ENCODE data around the gene SEC16A.
A peak's percentile ranks its signal among the peaks of the same experiment; 100 is the strongest.
"Not testable (repeated sequence)": the region's sequence is repeated elsewhere in the genome, so short reads cannot be mapped to it uniquely, and the experiment has no call there.

The SEC16A gene

DNA sequence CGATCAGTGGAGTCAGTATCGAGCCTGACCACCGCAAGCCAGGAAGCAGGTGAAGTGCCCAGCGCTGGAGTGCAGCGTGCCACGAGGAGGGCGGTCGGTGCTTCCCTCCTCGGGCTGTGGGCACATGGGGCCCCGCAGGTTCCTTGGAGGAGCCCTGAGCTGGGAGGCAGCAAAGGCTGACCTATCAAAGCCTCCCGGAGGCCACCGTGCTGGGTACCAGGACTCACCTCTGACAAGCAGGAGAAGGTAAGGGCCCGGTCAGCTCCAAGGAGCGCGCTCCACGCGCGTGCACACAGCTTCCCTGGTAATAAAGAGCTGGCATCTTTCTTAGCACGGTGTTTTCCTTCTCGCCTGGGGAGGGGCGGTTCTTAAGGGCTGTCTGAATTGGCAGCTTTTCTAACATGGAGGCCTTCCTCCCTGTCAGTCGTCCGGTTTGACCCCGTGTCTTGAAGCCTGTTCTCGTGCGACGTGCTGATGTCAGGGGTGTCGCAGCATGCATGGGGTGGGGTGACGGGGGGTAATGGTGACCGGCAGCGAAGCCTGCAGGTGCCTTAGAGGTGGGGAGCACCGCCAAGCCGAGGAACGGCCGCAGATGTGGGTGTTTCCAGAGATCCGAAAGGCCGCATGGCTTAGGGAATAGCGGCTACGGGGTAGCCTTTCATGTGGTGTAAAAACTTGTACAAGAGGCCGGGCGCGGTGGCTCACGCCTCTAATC is 59.3 kb downstream of the SEC16A start:
- no peak for DNase-seq (ENCODE audit: low read depth in 2 of 2)

DNA sequence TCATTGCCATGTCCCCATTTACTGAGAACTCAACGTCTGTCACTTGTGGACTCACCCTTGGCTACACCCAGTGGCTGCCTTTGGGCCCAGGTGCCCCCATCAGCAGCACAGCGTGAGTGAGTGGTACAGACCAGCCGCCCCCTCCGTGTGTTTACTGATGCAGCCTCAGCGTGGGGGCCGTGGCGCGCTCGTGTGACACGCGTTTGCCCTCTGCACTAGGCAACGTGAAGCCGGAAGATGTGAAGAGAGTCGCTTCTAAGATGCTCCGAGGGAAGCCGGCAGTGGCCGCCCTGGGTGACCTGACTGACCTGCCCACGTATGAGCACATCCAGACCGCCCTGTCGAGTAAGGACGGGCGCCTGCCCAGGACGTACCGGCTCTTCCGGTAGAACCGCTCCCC is 60.0 kb downstream of the SEC16A start:
- DNase-seq (ENCODE audit: low read depth in 2 of 2): no peak

DNA sequence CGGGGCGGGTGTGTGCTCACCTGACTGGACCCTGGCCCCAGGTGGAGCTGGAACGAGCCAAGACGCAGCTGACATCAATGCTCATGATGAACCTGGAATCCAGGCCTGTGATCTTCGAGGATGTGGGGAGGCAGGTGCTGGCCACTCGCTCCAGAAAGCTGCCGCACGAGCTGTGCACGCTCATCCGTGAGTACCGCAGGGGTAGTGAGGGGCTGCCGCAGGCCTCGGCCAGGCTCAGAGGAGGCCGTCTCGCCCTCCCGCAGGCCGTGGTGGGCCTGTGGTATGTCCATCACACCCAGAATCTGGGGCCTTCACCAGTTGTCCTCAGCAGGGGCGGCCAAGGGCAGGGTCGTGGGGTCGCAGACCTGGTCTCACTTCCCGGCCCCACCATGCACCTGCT is 61.0 kb downstream of the SEC16A start:
- DNase-seq (ENCODE audit: low read depth in 2 of 2): no peak

DNA sequence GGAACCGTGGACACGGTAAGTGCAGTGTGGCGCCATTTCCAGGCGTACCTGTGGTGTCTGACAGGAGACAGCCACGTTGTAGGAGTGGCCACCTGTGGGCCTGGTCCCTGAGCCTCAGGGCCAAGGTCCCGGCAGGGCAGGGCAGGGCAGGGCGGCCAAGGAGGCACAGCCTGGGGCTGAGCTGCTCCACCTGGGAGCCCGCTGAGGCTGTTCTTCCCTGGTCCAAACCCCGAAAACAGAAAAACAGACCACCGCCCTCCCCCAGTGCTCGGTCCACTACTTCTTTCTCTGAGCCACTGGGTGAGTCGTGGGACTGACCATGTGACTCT is 63.8 kb downstream of the SEC16A start:
- DNase-seq (ENCODE audit: low read depth in 2 of 2): no peak

DNA sequence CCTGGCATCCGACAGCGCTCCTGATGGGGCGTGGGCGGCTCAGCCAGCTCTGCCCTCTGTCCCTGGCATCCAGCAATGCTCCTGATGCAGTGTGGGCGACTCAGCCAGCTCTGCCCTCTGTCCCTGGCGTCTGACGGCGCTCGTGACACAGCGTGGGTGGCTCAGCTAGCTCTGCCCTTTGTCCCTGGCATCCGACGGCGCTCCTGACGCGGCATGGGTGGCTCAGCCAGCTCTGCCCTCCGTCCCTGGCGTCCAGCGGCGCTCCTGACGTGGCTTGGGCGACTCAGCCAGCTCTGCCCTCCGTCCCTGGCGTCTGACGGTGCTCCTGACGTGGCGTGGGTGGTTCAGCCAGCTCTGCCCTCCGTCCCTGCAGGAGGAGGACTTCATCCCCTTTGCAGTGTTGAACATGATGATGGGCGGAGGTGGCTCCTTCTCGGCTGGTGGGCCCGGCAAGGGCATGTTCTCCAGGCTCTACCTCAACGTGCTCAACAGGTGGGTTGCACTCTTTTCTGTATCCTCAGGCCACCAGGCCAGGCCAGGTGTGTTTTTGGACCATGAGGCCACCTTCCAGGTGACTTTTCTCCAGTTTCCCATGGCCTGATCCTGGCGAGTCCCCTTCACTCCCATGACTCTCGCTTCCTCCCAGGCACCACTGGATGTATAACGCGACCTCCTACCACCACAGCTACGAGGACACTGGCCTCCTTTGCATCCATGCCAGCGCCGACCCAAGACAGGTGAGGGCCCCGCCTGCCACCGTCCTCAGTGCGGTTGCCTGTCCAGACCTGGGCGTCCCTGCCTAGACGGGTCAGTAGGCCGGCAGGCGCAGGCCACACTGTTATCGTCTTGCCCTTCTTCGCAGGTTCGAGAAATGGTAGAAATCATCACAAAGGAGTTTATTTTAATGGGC is 64.4 kb downstream of the SEC16A start:
- no peak for DNase-seq (ENCODE audit: low read depth in 2 of 2)

DNA sequence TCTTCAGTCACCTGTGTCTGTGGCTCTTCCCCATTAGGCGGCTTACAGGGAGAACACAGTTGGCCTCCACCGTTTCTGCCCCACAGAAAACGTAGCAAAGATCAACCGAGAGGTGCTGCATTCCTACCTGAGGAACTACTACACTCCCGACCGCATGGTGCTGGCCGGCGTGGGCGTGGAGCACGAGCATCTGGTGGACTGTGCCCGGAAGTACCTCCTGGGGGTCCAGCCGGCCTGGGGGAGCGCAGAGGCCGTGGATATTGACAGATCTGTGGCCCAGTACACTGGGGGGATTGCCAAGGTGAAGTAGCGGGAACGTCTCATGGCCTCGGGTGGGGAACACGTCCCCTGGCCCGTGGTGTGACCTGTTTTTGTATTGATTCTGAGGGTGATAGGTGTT is 65.9 kb downstream of the SEC16A start:
- no peak for DNase-seq (ENCODE audit: low read depth in 2 of 2)

DNA sequence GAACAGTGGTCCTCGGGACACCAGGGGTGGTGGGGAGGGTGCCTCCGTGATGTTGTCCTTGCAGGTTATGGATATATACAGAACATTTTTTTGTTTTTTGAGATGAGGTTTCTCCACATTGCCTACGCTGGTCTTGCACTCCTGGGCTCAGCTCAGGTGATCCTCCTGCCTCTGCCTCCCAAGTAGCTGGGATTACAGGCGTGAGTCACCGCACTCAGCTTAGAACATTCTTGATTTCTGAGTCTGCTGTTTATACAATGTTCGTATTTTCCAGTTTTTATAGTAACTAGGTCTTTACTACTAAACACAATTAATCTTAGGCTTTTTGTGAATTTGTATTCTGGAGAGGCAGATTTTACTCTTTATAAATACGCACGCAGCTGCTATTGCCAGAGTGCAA is 66.4 kb downstream of the SEC16A start:
- no peak for DNase-seq (ENCODE audit: low read depth in 2 of 2)

DNA sequence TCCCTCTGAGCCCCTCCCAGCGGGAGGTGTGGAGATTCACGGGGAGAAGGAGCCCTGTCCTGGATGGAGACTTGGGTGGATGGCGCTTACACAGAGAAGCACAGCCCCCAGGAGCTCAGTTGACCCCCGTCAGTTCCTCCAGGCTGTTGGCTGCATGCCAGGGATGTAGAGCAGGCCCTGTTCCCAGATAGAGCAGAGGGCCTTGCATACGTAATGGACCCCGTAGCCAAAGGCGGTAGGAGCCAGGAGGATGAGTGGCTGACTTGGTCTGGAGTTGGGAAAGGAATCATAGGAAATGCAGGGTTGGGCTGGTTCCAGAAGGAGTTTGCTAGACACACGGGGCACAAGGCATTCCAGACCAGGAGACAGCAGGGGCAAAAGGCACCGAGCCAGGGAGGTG is 69.9 kb downstream of the SEC16A start:
- DNase-seq (ENCODE audit: low read depth in 2 of 2): no peak

DNA sequence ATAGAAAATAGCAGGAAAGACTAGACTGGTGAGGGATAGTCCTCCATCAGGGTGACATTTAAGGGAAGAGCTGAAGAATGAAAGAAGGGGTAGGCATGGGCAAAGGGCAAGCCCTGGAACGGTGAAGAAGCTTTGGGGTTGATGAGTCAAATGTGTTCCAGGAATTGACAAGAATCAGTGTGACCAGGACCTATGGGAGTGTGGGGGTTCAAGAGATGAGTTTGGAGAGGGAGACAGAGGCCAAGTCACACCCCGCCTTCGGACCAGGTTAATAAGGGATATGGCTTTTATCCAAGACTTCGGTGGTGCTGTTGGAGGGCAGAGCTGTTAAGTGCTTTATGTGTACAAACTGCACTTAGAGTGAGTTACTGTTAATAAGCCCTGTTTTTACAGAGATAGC is 71.5 kb downstream of the SEC16A start:
- no peak for DNase-seq (ENCODE audit: low read depth in 2 of 2)

DNA sequence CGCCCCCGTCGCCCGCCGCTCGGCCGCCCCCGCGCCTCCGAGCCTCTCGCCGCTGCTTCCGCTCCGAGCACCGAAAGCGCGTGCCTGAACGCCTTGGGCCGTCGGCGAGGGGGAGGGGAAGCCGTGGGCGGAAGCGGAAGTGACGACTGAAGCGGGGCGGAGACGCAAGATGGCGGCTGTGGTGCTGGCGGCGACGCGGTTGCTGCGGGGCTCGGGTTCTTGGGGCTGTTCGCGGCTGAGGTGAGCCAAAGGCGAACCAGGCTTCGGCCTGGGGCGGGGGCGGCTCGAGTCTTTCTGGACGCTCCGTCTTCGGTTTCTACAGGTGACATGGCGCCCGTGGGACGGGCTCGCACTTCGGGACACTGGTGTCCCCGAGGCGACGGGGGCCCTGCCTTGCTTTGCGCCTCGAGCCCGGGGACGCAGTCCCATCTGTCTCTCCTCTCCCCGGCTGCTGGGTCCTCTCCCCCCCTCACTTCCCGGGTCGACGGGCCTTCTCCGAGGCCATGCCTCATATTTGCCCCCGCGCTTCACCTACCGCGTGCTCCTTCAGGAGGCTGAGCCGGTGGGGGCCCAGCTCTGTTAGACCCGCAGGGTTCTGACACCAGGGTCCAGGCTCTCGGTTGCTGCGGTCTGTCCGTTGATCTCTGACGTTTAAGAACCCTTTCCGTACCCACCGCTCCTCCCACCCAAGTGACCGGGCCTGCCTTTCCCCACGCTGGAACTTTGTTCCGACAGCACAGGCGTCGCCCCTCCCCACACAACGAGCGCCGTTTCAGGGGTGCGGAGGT is 72.1 kb downstream of the SEC16A start, which contains the start of the genes ENTR1 and PMPCA:
TSS of gene ENTR1 (minus strand) at position 115 of the 788 bp plus-strand sequence. CDS start 217 bp downstream, outside the sequence.
TSS of gene PMPCA (plus strand) at position 159 of the 788 bp plus-strand sequence. CDS start at position 170, 11 bp downstream.
- peak; percentile 92 to 98 for DNase-seq (ENCODE audit: low read depth in 2 of 2)

DNA sequence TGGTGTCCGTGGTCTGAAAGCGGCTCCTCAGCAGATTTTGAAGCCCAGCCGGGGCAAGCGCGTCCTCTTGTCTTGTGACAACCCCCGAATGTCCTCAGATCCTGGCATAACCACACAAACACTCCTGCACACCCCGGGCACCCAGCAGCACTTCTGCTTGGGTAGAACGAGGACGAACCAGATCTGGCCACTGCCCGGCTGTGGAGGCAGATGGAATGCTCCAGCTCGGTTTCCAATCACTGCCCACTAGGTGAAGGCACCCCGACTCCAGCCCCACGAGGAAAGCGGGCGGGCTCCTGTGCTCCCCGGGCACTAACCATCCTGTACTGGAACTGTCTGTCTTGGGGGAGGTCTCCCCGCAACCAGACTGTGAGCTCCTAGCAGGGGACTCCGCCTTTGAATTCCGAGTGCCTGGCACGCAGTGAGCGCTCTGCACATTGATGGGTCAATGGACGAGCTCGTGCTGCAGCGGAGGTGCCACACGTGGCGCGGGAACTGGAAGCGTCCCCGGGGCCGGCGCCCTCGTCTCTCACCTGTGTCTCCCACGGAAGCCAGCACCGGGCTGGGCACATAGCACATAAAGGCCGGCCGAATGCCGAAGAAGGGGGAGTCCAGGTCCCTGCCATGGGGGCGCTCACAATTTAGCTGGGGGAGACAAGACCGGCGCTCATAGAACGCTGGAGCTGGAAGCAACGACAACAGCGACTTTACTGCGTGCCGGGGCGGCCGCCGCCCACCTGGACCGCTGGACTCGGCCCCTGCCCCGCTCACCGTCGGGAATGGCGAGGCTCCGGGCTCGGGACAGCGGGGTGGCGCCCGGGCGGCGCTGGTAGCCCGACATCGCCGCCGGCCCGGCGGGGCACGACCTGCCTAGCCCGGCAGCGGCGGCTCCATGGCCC is 73.0 kb downstream of the SEC16A start:
- peak in 1 of 2 experiments; percentile 19 for DNase-seq (ENCODE audit: low read depth in 2 of 2)

DNA sequence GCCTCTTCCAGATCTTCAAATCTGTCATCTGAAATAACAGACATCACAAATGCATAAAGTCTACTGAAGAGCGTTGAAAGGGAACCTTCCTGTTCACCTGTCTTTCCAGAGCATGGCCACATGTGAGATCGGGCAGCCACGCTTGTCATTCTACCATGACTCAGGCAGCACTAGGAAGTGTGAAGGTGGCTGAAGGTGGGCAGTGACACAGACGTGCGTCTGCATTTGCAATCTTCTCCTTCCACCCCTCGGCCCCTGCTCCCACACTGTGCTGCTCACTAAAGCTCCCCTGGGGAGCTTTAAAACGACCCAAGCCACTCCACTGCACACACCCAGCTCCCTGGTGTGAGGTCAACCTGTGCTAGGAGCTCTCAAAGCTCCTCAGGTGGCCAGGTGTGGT is 74.9 kb downstream of the SEC16A start:
- no peak for DNase-seq (ENCODE audit: low read depth in 2 of 2)

DNA sequence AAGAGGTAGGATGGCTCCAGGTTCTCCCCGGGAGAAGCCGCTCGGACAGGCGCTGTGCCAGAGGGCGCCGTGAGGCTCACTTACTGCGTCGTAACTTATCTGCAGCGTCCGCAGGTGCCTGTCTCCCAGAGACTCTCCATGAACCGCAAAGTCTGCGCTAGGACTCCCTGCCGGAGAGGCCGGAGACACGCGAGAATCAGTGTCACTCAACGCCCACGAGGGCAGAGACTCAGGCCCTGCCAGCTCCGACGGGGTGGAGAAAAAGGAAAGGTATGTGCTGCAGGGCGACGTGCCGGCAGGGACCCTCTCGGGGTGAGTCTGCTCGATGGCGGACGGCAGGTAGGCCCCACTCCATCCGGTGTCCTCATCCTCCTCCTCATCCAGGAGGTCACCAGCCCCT is 75.8 kb downstream of the SEC16A start:
- DNase-seq (ENCODE audit: low read depth in 2 of 2): not testable (repeated sequence)

DNA sequence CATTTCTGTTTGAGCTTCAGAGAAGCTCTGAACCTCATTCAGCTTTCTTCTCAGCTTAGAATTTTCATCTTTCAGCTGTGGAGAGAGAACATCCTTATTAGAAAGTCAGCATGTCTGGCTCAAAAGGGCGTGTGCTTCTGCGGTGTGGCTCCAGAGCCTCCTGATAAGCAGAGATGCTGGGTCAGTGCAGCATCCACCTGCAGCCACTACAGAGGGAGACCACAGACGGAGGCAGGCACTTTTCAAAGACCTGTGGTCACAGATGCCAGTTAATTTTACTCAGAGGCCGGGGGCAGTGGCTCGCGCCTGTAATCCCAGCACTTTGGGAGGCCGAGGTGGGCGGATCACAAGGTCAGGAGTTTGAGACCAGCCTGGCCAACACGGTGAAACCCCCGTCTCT is 76.9 kb downstream of the SEC16A start:
- DNase-seq (ENCODE audit: low read depth in 2 of 2): not testable (repeated sequence)

DNA sequence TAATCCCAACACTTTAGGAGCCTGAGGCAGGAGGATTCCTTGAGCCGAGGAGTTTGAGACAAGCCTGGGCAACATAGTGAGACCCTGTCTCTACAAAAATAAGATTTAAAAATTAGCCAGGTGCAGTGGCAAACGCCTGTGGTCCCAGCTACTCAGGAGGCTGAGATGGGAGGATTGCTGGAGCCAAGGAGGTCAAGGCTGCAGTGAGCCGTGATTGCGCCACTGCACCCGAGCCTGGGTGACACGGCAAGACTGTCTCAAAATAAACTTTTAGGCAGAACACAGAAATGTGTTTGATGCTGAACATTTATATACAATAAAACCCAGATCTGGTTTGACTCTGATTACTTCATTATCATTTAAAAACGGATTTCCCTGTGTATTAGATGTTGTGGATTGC is 77.4 kb downstream of the SEC16A start:
- DNase-seq (ENCODE audit: low read depth in 2 of 2): no peak

DNA sequence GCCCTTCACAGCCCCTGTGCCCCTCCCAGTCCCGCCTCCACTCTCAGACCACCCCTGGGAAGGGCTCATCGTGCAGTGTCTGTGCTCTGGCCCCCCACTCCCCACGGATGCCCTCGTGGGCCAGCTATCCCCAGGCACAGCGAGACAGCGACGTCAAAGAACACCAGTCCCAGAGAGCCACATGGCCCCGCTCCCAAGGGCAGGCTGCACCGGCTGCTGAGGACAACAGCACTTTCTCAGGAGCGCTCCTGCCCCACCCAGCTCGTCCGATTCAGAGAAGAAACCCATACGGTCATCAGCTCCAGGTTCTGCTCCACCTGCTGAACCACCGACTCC is 78.1 kb downstream of the SEC16A start:
- no peak for DNase-seq (ENCODE audit: low read depth in 2 of 2)

DNA sequence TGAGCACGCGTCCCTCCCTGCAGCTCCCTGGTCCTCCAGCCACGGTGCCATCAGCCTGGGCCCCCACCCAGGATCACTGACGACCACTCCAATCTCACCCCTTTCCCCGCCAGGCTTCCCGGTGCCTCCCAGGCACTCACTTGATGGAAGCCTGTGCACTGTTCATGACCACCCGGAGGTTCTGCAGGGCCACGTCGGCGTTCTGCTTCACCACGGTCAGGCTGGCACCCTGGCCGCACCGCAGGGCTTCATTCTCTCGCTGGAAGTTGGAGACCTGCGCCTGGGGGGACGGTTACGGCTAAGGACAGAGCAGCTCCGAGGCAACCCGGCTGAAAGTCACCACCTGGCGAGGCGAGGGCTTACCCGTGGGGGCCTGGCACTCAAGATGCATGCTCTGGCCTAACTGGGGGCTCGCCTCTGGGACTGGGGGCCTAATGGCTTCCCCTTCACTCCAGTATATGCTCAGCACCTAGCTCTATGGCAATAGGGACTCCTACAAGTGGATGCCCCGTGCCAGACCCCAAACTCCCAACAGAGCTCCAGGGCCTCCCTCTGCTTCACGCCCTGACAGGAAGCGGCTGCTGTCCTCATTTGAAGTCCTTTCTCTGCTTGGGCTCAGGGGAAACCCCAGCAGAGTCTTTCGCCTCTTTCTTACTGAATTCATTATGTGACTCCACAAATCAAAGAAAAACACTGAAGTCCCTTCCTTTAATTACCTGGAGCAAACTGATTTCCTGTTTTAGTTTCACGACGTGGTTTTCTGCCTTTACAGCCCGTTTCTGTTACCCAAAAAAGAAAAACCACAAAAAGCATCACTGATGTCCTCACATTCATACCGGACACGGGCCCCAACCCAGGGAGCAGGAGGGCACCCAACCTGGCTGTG is 78.7 kb downstream of the SEC16A start:
- peak; percentile 18 to 33 for DNase-seq (ENCODE audit: low read depth in 2 of 2)

DNA sequence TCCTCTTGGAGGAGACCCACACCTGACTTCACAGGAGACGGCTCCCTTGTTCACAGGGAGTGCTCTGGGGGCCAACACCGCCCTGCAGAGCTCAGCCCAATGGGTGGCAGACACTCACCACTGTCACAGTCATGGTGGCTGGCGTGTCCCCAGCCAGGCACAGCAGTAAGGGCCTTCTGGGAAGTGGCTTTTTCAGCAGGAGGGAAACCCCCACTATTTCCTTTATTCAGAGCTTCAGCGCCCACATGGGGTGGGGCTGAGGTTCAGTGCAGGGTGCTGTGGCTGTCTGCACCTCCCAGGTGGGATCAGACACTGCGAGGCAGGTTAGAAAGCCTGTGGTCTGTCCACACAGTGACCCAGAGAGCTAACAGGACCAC is 79.3 kb downstream of the SEC16A start:
- peak; percentile 53 to 69 for DNase-seq (ENCODE audit: low read depth in 2 of 2)

DNA sequence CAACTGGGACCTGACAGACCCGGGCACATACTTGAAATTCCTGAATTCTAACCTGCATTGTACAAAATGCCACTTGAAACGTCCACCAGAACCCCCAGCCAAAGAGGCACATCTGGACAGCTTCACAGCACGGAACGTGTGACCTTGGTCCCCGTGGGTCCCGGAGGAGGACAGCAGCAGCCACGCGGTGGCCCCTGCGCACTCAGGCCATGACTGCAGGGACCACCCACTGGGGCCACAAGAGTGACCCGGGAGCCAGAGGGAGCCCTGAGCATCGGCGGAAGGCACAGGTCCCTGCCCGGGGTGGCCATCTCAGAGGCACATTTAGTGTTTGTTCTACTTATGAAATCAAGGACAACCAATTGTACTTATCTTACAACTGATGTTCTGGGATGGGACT is 80.8 kb downstream of the SEC16A start:
- DNase-seq (ENCODE audit: low read depth in 2 of 2): no peak

DNA sequence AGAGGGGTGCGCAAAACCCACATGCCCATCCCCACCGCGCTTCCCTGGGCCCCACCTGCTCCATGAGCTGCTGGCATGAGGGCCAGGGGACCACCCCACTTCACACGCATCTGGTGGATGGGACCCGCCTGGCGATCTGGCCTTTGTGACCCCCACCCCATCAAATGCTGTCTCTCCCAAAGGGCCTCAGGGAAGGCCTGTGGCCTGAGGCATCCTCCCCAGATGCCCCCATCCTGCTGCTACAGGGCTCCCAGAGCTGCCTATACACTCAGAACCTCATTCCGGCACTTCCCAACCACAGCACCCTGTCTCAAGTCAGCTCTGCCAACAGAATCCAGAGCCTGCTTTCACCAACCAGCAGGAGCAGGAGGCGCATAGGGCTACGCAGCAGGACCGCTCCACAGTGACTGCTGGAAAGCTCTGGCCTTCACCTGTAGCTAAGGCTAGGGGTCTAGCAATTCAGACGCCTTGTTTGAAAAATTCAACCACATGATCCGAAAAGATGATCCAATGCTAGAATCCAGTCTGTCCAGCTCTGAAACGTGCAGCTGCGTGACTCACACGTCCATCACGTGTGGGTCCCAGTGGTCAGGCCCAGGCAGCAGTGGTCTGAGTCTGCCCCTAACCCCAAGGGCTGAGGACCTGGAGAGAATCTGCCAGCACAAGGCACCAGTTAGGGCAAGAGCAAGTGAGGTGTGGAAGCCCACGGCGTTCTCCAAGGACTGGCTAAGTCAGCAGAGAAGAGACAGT is 81.5 kb downstream of the SEC16A start:
- DNase-seq (ENCODE audit: low read depth in 2 of 2): no peak
